Measurements from ENCODE around the gene ERBIN.

DNA sequence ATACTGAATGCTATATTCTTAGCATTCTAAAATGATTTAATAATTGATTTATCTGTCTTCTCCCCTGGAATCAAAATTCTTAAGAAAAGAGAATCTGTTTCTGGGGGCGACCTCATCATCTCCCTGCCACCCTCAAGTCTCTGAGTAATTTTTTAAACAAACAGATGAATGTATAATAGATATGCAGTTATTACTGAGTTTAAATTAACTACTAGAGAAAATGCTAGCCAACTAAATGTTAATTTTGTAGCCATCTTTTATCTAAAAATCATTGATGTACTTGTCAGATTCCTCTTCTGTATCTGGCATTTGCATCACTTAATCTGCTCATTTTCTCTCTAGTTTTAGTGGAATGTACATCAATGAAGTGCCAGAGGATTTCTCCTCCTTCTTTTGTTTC, 87.5 kb downstream of the ERBIN start:
- no peak for TF ChIP-seq TAF1 (IDR thresholded peaks at IDR 0.05; ENCODE audit: borderline replicate concordance, low read depth, low read length)
- no peak for TF ChIP-seq POLR2AphosphoS5 (IDR thresholded peaks at IDR 0.05; ENCODE audit: low read depth, low read length)
- TF ChIP-seq POLR2A (IDR thresholded peaks at IDR 0.05; ENCODE audit: low read depth, low read length): no peak
